A549 (cell line): Measurements from ENCODE around the gene ARAP1. TPM values are rescaled to one million over a fixed set of nuclear protein-coding genes. Genes with fewer than 3 reads are reported as not detected.

ENCODE experiments used
- ATAC-seq, 2 experiments: fragments of 200-7000 bp in 1 of 2; fragments of >200 bp in 1 of 2; cut with Nextera tagmentation in 1 of 2; cut with Tn5 transposase in 1 of 2; 3 replicates each; pipeline versions ENCODE4 v1.8.0 to v1.9.1; 2018 to 2020; ENCODE audit warnings: mild to moderate bottlenecking in 1 of 2, moderate library complexity in 1 of 2
- CTCF ChIA-PET: fragments of 300-600 bp; sonication (Branson Sonifier 250); formaldehyde crosslinking; extraction: SDS; loops from one replicate; lab custom pipeline; 2021; ENCODE audit warnings: antibody characterized with exemption, inconsistent platforms; lab: Yijun Ruan, JAX
- POLR2A ChIA-PET: fragments of 350-600 bp; formaldehyde crosslinking; extraction: SDS; loops from one replicate; lab custom pipeline; 2021; ENCODE audit warnings: antibody characterized with exemption, inconsistent platforms; lab: Yijun Ruan, JAX
- DNase-seq, 2 experiments: peaks; one replicate each; pipeline versions ENCODE4 v3.0.0 to v3.0.0-alpha.2; 2011 to 2016; ENCODE audit warnings: low read depth in 1 of 2, low spot score in 1 of 2
- FAIRE-seq: peaks from 2 replicates; lab custom pipeline; 2011; peaks lifted over from hg19 to GRCh38; lab: Jason Lieb, UNC
- H3K27ac ChIP-seq, 2 experiments: fragments of >200 bp; sonication (Bioruptor Twin); formaldehyde crosslinking; 3 replicates each; pipeline ENCODE4 v1.5.1; 2016 to 2017
- H3K4me1 ChIP-seq: fragments of >200 bp; sonication (Bioruptor Twin); formaldehyde crosslinking; 3 replicates; pipeline ENCODE4 v1.6.1; 2016
- H3K4me2 ChIP-seq: fragments of >200 bp; sonication (Bioruptor Twin); formaldehyde crosslinking; 3 replicates; pipeline ENCODE4 v1.6.1; 2016
- H3K4me3 ChIP-seq: fragments of >200 bp; sonication (Bioruptor Twin); formaldehyde crosslinking; 3 replicates; pipeline ENCODE4 v1.5.1; 2016
- H3K9me3 ChIP-seq: fragments of >200 bp; sonication (Bioruptor Twin); formaldehyde crosslinking; 3 replicates; pipeline ENCODE4 v1.6.1; 2016
- CBX2 ChIP-seq: fragments of 200-600 bp; sonication (generic); IDR thresholded peaks from 2 replicates; pipeline ENCODE4 v1.6.1; 2016; ENCODE audit warnings: low read depth, mild to moderate bottlenecking, borderline replicate concordance
- CHD2 ChIP-seq: fragments of 150-350 bp; IDR thresholded peaks from 2 replicates; pipeline ENCODE4 v1.6.1; 2014; ENCODE audit warnings: low read length; ENCODE audit not compliant: partially characterized antibody
- CHD4 ChIP-seq: fragments of 200-600 bp; sonication (generic); IDR thresholded peaks from 2 replicates; pipeline ENCODE4 v1.6.1; 2016; ENCODE audit warnings: antibody characterized with exemption, mild to moderate bottlenecking, borderline replicate concordance
- EP300 ChIP-seq, 2 experiments: fragments of >200 bp; sonication (Bioruptor Twin); formaldehyde crosslinking; IDR thresholded peaks; 2 replicates in 1 of 2; 3 replicates in 1 of 2; pipeline ENCODE4 v1.6.1; 2016 to 2017
- ESRRA ChIP-seq: fragments of 150-350 bp; IDR thresholded peaks from 2 replicates; pipeline ENCODE4 v1.6.1; 2014; ENCODE audit warnings: mild to moderate bottlenecking, low read length, borderline replicate concordance
- FOSB ChIP-seq: fragments of 250-450 bp; sonication (Bioruptor Pico); IDR thresholded peaks from 2 replicates; pipeline ENCODE4 v1.5.0; 2020; ENCODE audit warnings: mild to moderate bottlenecking, moderate library complexity
- FOXS1 ChIP-seq: fragments of 250-450 bp; sonication (Bioruptor Pico); IDR thresholded peaks from 2 replicates; pipeline ENCODE4 v1.5.0; 2020; ENCODE audit warnings: mild to moderate bottlenecking, moderate library complexity
- GATA3 ChIP-seq: IDR thresholded peaks from 2 replicates; pipeline ENCODE4 v1.6.1; 2012; ENCODE audit warnings: borderline replicate concordance
- HEYL ChIP-seq: fragments of 250-450 bp; sonication (Bioruptor Pico); IDR thresholded peaks from 2 replicates; pipeline ENCODE4 v1.8.0; 2021; ENCODE audit warnings: mild to moderate bottlenecking, moderate library complexity
- HOXB13 ChIP-seq: fragments of 250-450 bp; sonication (Bioruptor Pico); IDR thresholded peaks from 2 replicates; pipeline ENCODE4 v1.5.0; 2020; ENCODE audit warnings: low read depth, mild to moderate bottlenecking, moderate library complexity
- HOXB5 ChIP-seq: fragments of 250-450 bp; sonication (Bioruptor Pico); IDR thresholded peaks from 2 replicates; pipeline ENCODE4 v1.5.0; 2020; ENCODE audit warnings: mild to moderate bottlenecking, moderate library complexity
- KDM5A ChIP-seq: fragments of 200-600 bp; sonication (generic); IDR thresholded peaks from 2 replicates; pipeline ENCODE4 v1.6.1; 2016; ENCODE audit warnings: antibody characterized with exemption, mild to moderate bottlenecking
- MAFK ChIP-seq: fragments of 450-650 bp; IDR thresholded peaks from 2 replicates; pipeline ENCODE4 v1.6.1; 2014; ENCODE audit not compliant: partially characterized antibody
- MYC ChIP-seq: IDR thresholded peaks from 2 replicates; pipeline ENCODE4 v1.6.1; 2012; ENCODE audit warnings: mild to moderate bottlenecking, inconsistent platforms, low read length, improper control_type of control experiment, borderline replicate concordance
- NFE2L2 ChIP-seq: fragments of 150-350 bp; conservative IDR thresholded peaks from 2 replicates; pipeline ENCODE4 v1.6.1; 2014; ENCODE audit warnings: low read length
- NPAS2 ChIP-seq: fragments of 250-450 bp; sonication (Bioruptor Pico); IDR thresholded peaks from 2 replicates; pipeline ENCODE4 v1.8.0; 2022; ENCODE audit warnings: mild to moderate bottlenecking, moderate library complexity, borderline replicate concordance
- NR3C1 ChIP-seq: fragments of >200 bp; sonication (Bioruptor Twin); formaldehyde crosslinking; IDR thresholded peaks from 3 replicates; pipeline ENCODE4 v1.6.1; 2017
- PHF8 ChIP-seq: fragments of 200-600 bp; sonication (generic); IDR thresholded peaks from 2 replicates; pipeline ENCODE4 v1.6.1; 2016; ENCODE audit warnings: low read depth, mild to moderate bottlenecking, antibody characterized with exemption, moderate library complexity, borderline replicate concordance
- POLR2A ChIP-seq: IDR thresholded peaks from 2 replicates; pipeline ENCODE4 v1.6.1; 2012; ENCODE audit warnings: mild to moderate bottlenecking, low read length
- POLR2AphosphoS2 ChIP-seq: conservative IDR thresholded peaks from 2 replicates; pipeline ENCODE4 v1.6.1; 2012; ENCODE audit warnings: low read length, improper control_type of control experiment, inconsistent platforms
- RAD21 ChIP-seq, 2 experiments: fragments of >200 bp in 1 of 2; sonication (Bioruptor Twin) in 1 of 2; formaldehyde crosslinking in 1 of 2; IDR thresholded peaks in 1 of 2; conservative IDR thresholded peaks in 1 of 2; 2 replicates in 1 of 2; 3 replicates in 1 of 2; pipeline ENCODE4 v1.6.1; 2012 to 2018; ENCODE audit warnings: inconsistent platforms in 1 of 2
- RARB ChIP-seq: fragments of 250-450 bp; sonication (Bioruptor Pico); IDR thresholded peaks from 2 replicates; pipeline ENCODE4 v1.8.0; 2021; ENCODE audit warnings: mild to moderate bottlenecking, moderate library complexity
- SMC3 ChIP-seq: fragments of >200 bp; sonication (Bioruptor Twin); formaldehyde crosslinking; IDR thresholded peaks from 3 replicates; pipeline ENCODE4 v1.6.1; 2018; ENCODE audit warnings: inconsistent platforms
- SREBF2 ChIP-seq: fragments of 450-650 bp; IDR thresholded peaks from 2 replicates; pipeline ENCODE4 v1.6.1; 2014; ENCODE audit warnings: mild to moderate bottlenecking, moderate library complexity
- TFCP2L1 ChIP-seq: fragments of 250-450 bp; sonication (Bioruptor Pico); IDR thresholded peaks from 2 replicates; pipeline ENCODE4 v1.5.0; 2021; ENCODE audit warnings: mild to moderate bottlenecking
- ZNF302 ChIP-seq: fragments of 250-450 bp; sonication (Bioruptor Pico); IDR thresholded peaks from 2 replicates; pipeline ENCODE4 v1.9.0; 2021; ENCODE audit warnings: inconsistent platforms, mild to moderate bottlenecking, moderate library complexity
- ZSCAN20 ChIP-seq: fragments of 250-450 bp; sonication (Bioruptor Pico); IDR thresholded peaks from 2 replicates; pipeline ENCODE4 v1.8.0; 2022; ENCODE audit warnings: mild to moderate bottlenecking, moderate library complexity
- WGBS: methylation state at CpG from one replicate; pipeline ENCODE4 v1.1.6; 2017; ENCODE audit errors: missing lambda C conversion rate; 5-methylcytosine and 5-hydroxymethylcytosine counted together
- polyA plus RNA-seq, 4 experiments: library from polyadenylated mRNA; depleted of rRNA in 3 of 4; stranded (reverse); fragments of >200 nt; fragmentation: RNase III in 1 of 4; extraction: RNeasy Plus Mini Kit Qiagen cat#74134 plus additional on column Dnase treatment in 1 of 4; gene quantifications; 2 replicates in 3 of 4; 3 replicates in 1 of 4; pipeline ENCODE4 v1.2.3, GENCODE V29; 2011 to 2017
- TF ChIP-seq, protein P1 (sequence below): fragments of 150-350 bp; IDR thresholded peaks from 2 replicates; pipeline ENCODE4 v1.6.1; 2014; ENCODE audit warnings: low read depth, mild to moderate bottlenecking, low read length
- TF ChIP-seq, protein P2 (sequence below): fragments of >200 bp; sonication (Bioruptor Twin); formaldehyde crosslinking; IDR thresholded peaks from 3 replicates; pipeline ENCODE4 v1.6.1; 2016
- TF ChIP-seq, protein P3 (sequence below): fragments of >200 bp; sonication (Bioruptor Twin); formaldehyde crosslinking; IDR thresholded peaks from 3 replicates; pipeline ENCODE4 v1.5.1; 2016

ARAP1 gene
- polyA plus RNA-seq, 2 of the 4 experiments (the other 2 are of a cell fraction) = 29.5 to 30.1 TPM

DNA sequence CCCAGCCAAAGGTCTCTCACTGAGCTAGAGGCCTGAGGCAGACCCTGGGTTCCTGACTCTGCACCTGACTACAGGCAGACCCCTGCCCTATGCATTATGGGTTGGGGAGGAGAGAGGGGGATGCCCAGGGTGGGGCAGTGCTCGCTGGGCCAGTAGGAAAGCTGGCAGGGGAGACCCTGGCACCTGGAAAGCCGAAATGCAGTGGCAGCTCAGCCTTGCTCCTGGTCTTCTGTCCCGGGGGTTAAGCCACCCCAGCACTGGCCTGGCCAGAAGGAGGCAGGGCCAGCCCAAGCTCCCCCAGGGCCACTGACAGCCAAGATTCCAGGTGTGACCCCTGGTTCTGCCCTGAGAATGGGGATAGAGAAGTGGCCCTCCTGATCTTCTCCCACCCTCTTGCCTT is 5.4 kb downstream of the ARAP1 start:
- H3K4me2 ChIP-seq = no peak overlapping the region
- 80% methylated on average over 1 of the region's 3 CpGs for WGBS
- ATAC-seq (no peak), DNase-seq (no peak), FAIRE-seq (no peak)
- TF ChIP-seq CHD4 (no peak), MAFK (no peak), MYC (no peak), POLR2AphosphoS2 (no peak), CHD2 (no peak)
- ChIA-PET POLR2A (no interaction called here), CTCF (interaction anchor here (1.1 to 3.0 kb wide), 4 partner anchors 16 to 66 kb away, joined by 3 to 13 read pairs (median 5); no protein-coding TSS in a partner anchor)
- no peaks in the 10 kb centered on the region for H3K9me3 ChIP-seq
- H3K27ac ChIP-seq = no peak overlapping the region
- H3K4me3 ChIP-seq = no peak overlapping the region
- peaks cover 19% of the 10 kb centered on the region for H3K4me1 ChIP-seq

DNA sequence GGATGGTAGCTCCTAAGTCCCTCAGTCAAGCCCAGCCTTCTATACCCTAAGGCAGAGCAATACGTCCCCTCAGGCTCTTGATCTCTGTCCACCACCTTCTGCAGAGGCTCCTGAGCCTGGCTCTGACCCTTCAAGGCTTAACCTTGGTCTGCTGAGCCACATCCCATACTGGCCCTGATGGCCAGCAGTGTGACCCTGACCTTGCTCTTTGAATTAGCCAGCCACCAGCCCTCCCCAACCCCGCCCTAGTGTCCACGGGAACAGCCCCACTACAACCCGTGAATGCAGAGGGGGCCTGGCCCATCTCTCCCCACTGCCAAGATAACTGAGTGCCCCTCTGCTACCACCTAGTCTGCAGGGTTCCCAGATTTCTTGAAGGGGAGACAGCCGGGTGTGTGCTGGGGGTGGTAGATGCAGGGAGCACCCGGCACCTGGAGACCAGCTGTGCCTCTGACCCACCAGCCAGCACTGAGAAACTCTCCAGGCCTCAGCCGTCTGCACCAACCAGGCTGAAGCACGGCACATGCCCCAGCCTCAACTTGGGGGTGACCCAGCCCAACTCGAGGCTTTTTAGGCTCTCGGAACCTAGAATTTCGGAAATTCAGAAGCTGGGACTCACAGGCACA is 6.2 kb downstream of the ARAP1 start:
- DNase-seq = no peak
- WGBS = 84% methylated on average over 8 of the region's 11 CpGs
- ChIA-PET CTCF (interaction anchor here (0.6 to 3.0 kb wide), 5 partner anchors 15 to 529 kb away, joined by 3 to 13 read pairs (median 4); no protein-coding TSS in a partner anchor), POLR2A (no interaction called here)
- H3K4me3 ChIP-seq = no peak overlapping the region
- no peak overlapping the region for H3K4me2 ChIP-seq
- TF ChIP-seq CHD4 (no peak), ESRRA (no peak), FOSB (no peak), HOXB13 (CRISPR knock-in tag) (no peak), SREBF2 (no peak), GATA3 (no peak), NR3C1 (no peak), KDM5A (no peak), FOXS1 (CRISPR knock-in tag) (no peak), ZSCAN20 (CRISPR knock-in tag) (no peak), SMC3 (no peak)
- TF ChIP-seq, protein P1, sequence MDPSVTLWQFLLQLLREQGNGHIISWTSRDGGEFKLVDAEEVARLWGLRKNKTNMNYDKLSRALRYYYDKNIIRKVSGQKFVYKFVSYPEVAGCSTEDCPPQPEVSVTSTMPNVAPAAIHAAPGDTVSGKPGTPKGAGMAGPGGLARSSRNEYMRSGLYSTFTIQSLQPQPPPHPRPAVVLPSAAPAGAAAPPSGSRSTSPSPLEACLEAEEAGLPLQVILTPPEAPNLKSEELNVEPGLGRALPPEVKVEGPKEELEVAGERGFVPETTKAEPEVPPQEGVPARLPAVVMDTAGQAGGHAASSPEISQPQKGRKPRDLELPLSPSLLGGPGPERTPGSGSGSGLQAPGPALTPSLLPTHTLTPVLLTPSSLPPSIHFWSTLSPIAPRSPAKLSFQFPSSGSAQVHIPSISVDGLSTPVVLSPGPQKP = no peak
- TF ChIP-seq, protein P2, sequence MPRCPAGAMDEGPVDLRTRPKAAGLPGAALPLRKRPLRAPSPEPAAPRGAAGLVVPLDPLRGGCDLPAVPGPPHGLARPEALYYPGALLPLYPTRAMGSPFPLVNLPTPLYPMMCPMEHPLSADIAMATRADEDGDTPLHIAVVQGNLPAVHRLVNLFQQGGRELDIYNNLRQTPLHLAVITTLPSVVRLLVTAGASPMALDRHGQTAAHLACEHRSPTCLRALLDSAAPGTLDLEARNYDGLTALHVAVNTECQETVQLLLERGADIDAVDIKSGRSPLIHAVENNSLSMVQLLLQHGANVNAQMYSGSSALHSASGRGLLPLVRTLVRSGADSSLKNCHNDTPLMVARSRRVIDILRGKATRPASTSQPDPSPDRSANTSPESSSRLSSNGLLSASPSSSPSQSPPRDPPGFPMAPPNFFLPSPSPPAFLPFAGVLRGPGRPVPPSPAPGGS = no peak
- TF ChIP-seq, protein P3, sequence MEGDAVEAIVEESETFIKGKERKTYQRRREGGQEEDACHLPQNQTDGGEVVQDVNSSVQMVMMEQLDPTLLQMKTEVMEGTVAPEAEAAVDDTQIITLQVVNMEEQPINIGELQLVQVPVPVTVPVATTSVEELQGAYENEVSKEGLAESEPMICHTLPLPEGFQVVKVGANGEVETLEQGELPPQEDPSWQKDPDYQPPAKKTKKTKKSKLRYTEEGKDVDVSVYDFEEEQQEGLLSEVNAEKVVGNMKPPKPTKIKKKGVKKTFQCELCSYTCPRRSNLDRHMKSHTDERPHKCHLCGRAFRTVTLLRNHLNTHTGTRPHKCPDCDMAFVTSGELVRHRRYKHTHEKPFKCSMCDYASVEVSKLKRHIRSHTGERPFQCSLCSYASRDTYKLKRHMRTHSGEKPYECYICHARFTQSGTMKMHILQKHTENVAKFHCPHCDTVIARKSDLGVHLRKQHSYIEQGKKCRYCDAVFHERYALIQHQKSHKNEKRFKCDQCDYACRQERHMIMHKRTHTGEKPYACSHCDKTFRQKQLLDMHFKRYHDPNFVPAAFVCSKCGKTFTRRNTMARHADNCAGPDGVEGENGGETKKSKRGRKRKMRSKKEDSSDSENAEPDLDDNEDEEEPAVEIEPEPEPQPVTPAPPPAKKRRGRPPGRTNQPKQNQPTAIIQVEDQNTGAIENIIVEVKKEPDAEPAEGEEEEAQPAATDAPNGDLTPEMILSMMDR = no peak
- H3K9me3 ChIP-seq = no peaks in the 10 kb centered on the region
- no peak for FAIRE-seq
- ATAC-seq = no peak
- H3K27ac ChIP-seq = no peak overlapping the region
- peaks cover 18% of the 10 kb centered on the region for H3K4me1 ChIP-seq

DNA sequence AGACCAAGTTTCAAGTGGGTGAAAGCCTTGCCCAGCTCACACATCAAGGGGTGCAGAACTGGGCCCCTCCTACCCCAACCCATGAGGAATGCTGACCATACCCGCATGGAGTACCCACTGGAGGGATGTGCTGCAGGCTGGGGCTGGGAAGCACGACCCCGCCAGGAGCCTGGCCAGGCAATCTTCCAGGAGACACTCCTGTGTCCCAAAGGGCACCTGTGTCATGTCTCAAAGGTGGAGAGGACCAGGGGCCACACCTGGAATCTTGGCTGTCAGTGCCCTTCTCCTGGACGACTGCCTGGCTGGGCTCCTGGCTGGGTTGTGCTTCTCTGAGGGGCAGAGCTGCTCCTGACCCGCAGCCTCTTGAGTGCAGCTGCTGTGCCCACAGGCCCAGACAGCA is 6.7 kb downstream of the ARAP1 start:
- no peak for TF ChIP-seq PHF8
- no peak for TF ChIP-seq NPAS2 (CRISPR knock-in tag)
- no peak for TF ChIP-seq FOXS1 (CRISPR knock-in tag)
- TF ChIP-seq HEYL (CRISPR knock-in tag) = no peak
- no peak for TF ChIP-seq CHD2
- no peak for TF ChIP-seq POLR2AphosphoS2
- no peak for TF ChIP-seq CBX2
- TF ChIP-seq TFCP2L1 (CRISPR knock-in tag) = no peak
- no peak for TF ChIP-seq FOSB
- no peak for TF ChIP-seq ZNF302 (CRISPR knock-in tag)
- TF ChIP-seq RARB = no peak
- TF ChIP-seq RAD21 (conservative IDR thresholded peaks at IDR 0.05 in 1 of 2, IDR thresholded peaks at IDR 0.05 in 1 of 2) = no peak
- no peak for TF ChIP-seq HOXB5
- no peak for TF ChIP-seq EP300 (IDR thresholded peaks at IDR 0.05)
- no peak for TF ChIP-seq MAFK
- TF ChIP-seq NFE2L2 = no peak
- no peak for TF ChIP-seq POLR2A
- TF ChIP-seq, all 56 proteins: peak for 0
- no peak overlapping the region for H3K4me2 ChIP-seq
- ATAC-seq (no peak), DNase-seq (no peak), FAIRE-seq (no peak)
- no peak overlapping the region for H3K27ac ChIP-seq
- peaks cover 15% of the 10 kb centered on the region; the same call in 1 of the 3 replicates for H3K4me1 ChIP-seq
- ChIA-PET POLR2A (no interaction called here), CTCF (interaction anchor here (0.6 to 3.0 kb wide), 4 partner anchors 15 to 529 kb away, joined by 3 to 13 read pairs (median 5); no protein-coding TSS in a partner anchor)
- WGBS = 93% methylated on average over 4 of the region's 5 CpGs
- H3K4me3 ChIP-seq = no peak overlapping the region
- H3K9me3 ChIP-seq = no peaks in the 10 kb centered on the region
